Vagina (tissue), 2 donors: ENCODE results near the gene MALRD1. TPM values are rescaled to one million over a fixed set of nuclear protein-coding genes. Genes with fewer than 3 reads are reported as not detected.

Experiments
- DNase-seq, 2 donors: peaks; one replicate each; pipeline ENCODE4 v3.0.0-alpha.2; 2017; ENCODE audit errors: extremely low spot score in 2 of 2
- H3K27ac ChIP-seq: fragments of 200-600 bp; sonication (generic); one replicate; pipeline ENCODE4 v1.5.1; 2019
- H3K27me3 ChIP-seq: fragments of 200-600 bp; sonication (generic); one replicate; pipeline ENCODE4 v1.5.1; 2019
- H3K36me3 ChIP-seq, 2 donors: fragments of 200-600 bp; sonication (generic); one replicate each; pipeline ENCODE4 v1.5.1; 2017 to 2019
- H3K4me1 ChIP-seq: fragments of 200-600 bp; sonication (generic); one replicate; pipeline ENCODE4 v1.5.1; 2019
- H3K4me3 ChIP-seq, 2 donors: fragments of 200-600 bp; sonication (generic); 1 replicate in 1 of 2; 2 replicates in 1 of 2; pipeline ENCODE4 v1.5.1; 2016 to 2019
- H3K9me3 ChIP-seq: fragments of 200-600 bp; sonication (generic); one replicate; pipeline ENCODE4 v1.5.1; 2019
- CTCF ChIP-seq, 3 experiments: fragments of 450-650 bp in 2 of 3; fragments of 200-600 bp in 1 of 3; sonication (generic) in 1 of 3; IDR thresholded peaks; one replicate each; pipeline ENCODE4 v1.5.1; 2017 to 2019; ENCODE audit warnings: antibody characterized with exemption in 3 of 3, mild to moderate bottlenecking in 2 of 3, moderate library complexity in 2 of 3
- POLR2A ChIP-seq, 2 donors: fragments of 450-650 bp; IDR thresholded peaks; one replicate each; pipeline ENCODE4 v1.6.1; 2017; ENCODE audit warnings: antibody characterized with exemption in 2 of 2, mild to moderate bottlenecking in 2 of 2, moderate library complexity in 2 of 2
- POLR2AphosphoS5 ChIP-seq, 2 donors: sonication (generic); formaldehyde crosslinking; IDR thresholded peaks; one replicate each; pipeline ENCODE4 v1.9.0; 2017; ENCODE audit warnings: antibody characterized with exemption in 2 of 2, mild to moderate bottlenecking in 2 of 2, low read depth in 1 of 2; ENCODE audit not compliant: insufficient read depth in 1 of 2
- intact Hi-C: fragments of 100-400 bp; cut with DNase I; formaldehyde crosslinking; loops from one replicate; pipeline ENCODE4 v1.15.1; 2023
- total RNA-seq: library from RNA; depleted of rRNA; stranded (reverse); fragments of >200 nt; gene quantifications from one replicate; pipeline ENCODE4 v1.2.3, GENCODE V29; 2016

MALRD1 gene
- total RNA-seq, 1 donor from 2014 or later: 2.0 TPM

- Histone ChIP-seq H3K9me3 (no peaks in the 10 kb centered on the region), H3K27ac (no peak overlapping the region), H3K4me3 (no peak overlapping the region), H3K4me1 (no peaks in the 10 kb centered on the region), H3K36me3 (no peaks in the 10 kb centered on the region), H3K27me3 (no peaks in the 10 kb centered on the region)
- intact Hi-C loops: no loop called here
- DNase-seq: no peak
- TF ChIP-seq POLR2A (IDR thresholded peaks at IDR 0.05): no peak
- TF ChIP-seq POLR2AphosphoS5 (IDR thresholded peaks at IDR 0.05; ENCODE audit: insufficient read depth in 1 of 2, low read depth in 1 of 2): no peak
- TF ChIP-seq CTCF (IDR thresholded peaks at IDR 0.05): no peak
Observed at GRCh38 chr10:19580691-19581090, 532.1 kb downstream of the MALRD1 start.

GRCh38 chr10:19588608-19589007 is 540.0 kb downstream of the MALRD1 start:
- Histone ChIP-seq H3K27ac (no peak overlapping the region), H3K27me3 (no peaks in the 10 kb centered on the region), H3K9me3 (no peaks in the 10 kb centered on the region), H3K4me3 (no peak overlapping the region), H3K36me3 (no peaks in the 10 kb centered on the region), H3K4me1 (no peaks in the 10 kb centered on the region)
- no peak for DNase-seq
- TF ChIP-seq CTCF (IDR thresholded peaks at IDR 0.05): no peak
- TF ChIP-seq POLR2AphosphoS5 (IDR thresholded peaks at IDR 0.05; ENCODE audit: insufficient read depth in 1 of 2, low read depth in 1 of 2): no peak
- no peak for TF ChIP-seq POLR2A (IDR thresholded peaks at IDR 0.05)
- intact Hi-C loops: no loop called here

DNA sequence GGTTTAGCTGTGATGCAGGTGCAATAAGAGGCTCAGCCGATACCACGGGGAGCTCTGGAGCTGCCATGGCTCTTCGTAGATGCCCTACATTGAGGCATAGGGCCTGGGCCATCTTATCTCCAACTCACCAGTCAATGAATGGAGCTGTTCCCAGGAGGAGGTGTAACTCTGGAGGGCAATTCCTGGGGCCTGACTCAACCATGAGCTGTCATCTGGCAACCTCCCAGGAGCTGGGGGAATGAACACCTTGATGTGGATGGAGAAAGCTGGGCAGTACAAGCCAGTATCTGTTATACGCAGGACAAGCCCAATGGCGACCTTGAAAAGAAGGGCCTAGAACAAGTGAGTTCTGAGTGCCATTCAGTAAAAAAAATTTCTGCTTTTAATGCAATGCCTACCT is 543.7 kb downstream of the MALRD1 start:
- no peaks in the 10 kb centered on the region for H3K36me3 ChIP-seq

DNA sequence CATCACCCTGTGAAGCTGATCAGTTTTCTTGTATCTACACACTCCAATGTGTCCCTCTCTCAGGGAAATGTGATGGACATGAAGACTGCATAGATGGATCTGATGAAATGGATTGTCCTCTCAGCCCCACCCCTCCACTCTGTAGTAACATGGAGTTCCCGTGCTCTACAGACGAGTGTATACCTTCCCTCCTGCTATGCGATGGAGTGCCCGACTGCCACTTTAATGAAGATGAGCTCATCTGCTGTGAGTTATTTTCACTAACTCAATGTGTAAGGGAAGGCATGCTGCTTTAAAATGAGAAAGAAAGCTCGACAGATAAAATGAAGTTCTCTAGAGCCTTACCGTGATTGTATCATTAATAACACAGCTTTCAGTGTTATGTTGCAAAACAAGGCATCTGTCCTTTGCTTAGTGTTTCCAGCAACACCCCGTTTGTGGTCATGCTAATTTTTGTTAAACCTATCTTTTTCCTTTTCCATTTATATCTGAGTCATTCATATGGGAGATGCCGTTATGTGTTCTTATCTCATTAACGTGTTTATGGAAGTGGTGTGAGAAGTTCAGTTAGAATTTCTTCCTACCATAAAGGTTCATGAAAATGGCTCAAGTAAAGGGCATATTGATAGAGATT is 546.7 kb downstream of the MALRD1 start:
- H3K4me3 ChIP-seq: no peak overlapping the region
- no peak for TF ChIP-seq POLR2AphosphoS5 (IDR thresholded peaks at IDR 0.05; ENCODE audit: insufficient read depth in 1 of 2, low read depth in 1 of 2)
- no peak for TF ChIP-seq POLR2A (IDR thresholded peaks at IDR 0.05)
- no peak for TF ChIP-seq CTCF (IDR thresholded peaks at IDR 0.05)
- no peaks in the 10 kb centered on the region for H3K27me3 ChIP-seq
- H3K36me3 ChIP-seq: no peaks in the 10 kb centered on the region
- no peaks in the 10 kb centered on the region for H3K4me1 ChIP-seq
- DNase-seq: no peak
- intact Hi-C loops: no loop called here
- no peak overlapping the region for H3K27ac ChIP-seq
- no peaks in the 10 kb centered on the region for H3K9me3 ChIP-seq

More for the DNA sequence above, 543.7 kb downstream of the MALRD1 start:
- intact Hi-C loops: no loop called here
- H3K4me3 ChIP-seq: no peak overlapping the region
- no peak for TF ChIP-seq CTCF (IDR thresholded peaks at IDR 0.05)
- no peaks in the 10 kb centered on the region for H3K27me3 ChIP-seq
- no peak overlapping the region for H3K27ac ChIP-seq
- H3K4me1 ChIP-seq: no peaks in the 10 kb centered on the region
- no peak for DNase-seq
- H3K9me3 ChIP-seq: no peaks in the 10 kb centered on the region

DNA sequence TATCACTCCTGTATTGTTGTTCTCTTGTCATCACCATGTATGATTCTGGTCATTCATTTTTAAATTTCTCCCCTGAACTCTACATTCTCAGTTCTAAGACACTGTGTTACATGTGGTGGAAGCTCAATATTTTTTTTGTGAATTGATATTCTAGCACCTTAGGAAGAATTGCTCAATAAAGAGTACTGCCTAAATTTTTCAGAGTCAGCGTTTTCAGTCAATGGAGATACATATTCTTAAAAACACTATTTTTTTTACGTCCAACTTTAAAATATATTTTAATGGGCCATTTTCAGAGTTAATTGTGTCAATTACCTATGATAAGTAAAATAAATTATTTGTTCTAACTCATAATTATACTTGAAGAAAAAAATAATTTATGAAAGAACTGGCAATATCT is 557.2 kb downstream of the MALRD1 start:
- no peaks in the 10 kb centered on the region for H3K4me1 ChIP-seq
- no peak overlapping the region for H3K4me3 ChIP-seq
- H3K27ac ChIP-seq: no peak overlapping the region
- no peak for DNase-seq
- no peaks in the 10 kb centered on the region for H3K27me3 ChIP-seq
- no peaks in the 10 kb centered on the region for H3K9me3 ChIP-seq
- TF ChIP-seq POLR2AphosphoS5 (IDR thresholded peaks at IDR 0.05; ENCODE audit: insufficient read depth in 1 of 2, low read depth in 1 of 2) (no peak), POLR2A (IDR thresholded peaks at IDR 0.05) (no peak), CTCF (IDR thresholded peaks at IDR 0.05) (no peak)
- intact Hi-C loops: no loop called here
- no peaks in the 10 kb centered on the region for H3K36me3 ChIP-seq
